Neural cell (in vitro differentiated cells): Measurements from ENCODE around the gene THBD.

Experiments used
- CTCF ChIP-seq: fragments of 450-650 bp; IDR thresholded peaks from 2 replicates; pipeline ENCODE4 v1.5.1; 2014; ENCODE audit warnings: antibody characterized with exemption, mild to moderate bottlenecking, moderate library complexity; ENCODE audit not compliant: poor library complexity, severe bottlenecking
- EP300 ChIP-seq: fragments of 450-650 bp; conservative IDR thresholded peaks from 2 replicates; pipeline ENCODE4 v1.6.1; 2014; ENCODE audit warnings: antibody characterized with exemption, mild to moderate bottlenecking, moderate library complexity; ENCODE audit not compliant: poor library complexity, severe bottlenecking
- MXI1 ChIP-seq: fragments of 450-650 bp; conservative IDR thresholded peaks from 2 replicates; pipeline ENCODE4 v1.6.1; 2014; ENCODE audit warnings: antibody characterized with exemption, mild to moderate bottlenecking; ENCODE audit not compliant: poor library complexity, severe bottlenecking

- no peak for TF ChIP-seq MXI1
- no peak for TF ChIP-seq EP300
- TF ChIP-seq CTCF = no peak
These were observed 26.6 kb downstream of the THBD start for GRCh38 chr20:23022849-23023248.
